AG20443 (cell line): ENCODE results near the gene BRAT1.

Experiments used
- DNase-seq: peaks from one replicate; pipeline ENCODE4 v3.0.0; 2012; ENCODE audit warnings: low spot score, mixed read lengths

Gene BRAT1

GRCh38 chr7:2559283-2559950, 4.1 kb upstream of the BRAT1 start:
- DNase-seq = peak; percentile 31

DNA sequence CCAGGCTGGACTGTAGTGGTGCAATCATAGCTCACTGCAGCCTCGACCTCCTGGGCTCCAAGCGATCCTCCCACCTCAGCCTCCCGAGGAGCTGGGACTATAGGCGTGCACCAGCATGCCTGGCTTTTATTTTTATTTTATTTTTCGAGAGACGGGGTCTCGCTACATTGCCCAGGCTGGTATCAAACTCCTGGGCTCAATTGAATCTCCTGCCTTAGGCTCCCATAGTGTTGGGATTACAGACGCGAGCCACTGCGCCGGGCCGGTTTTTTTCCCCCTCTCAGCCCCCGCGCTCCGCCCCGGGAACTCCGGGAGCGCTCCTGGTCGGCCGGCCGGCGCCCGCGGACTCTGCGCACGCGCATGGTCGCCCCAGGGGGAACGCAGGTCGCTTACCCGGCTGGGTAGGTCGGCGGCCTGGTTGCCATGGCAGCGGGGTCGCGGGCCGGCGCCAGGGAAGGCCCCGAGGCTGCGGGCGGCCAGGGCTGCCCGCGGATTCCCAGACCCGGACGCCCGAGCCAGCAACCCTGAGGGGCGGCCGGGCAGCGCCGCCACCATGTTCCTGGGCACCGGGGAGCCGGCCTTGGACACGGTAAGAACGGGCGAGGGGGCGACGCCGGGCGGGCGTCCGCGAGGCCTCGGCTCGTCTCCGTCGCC, 3.4 kb upstream of the BRAT1 start, which contains the start of gene IQCE:
Gene IQCE, plus strand, starts transcription at position 351 of the 654 bp plus-strand sequence. Its CDS starts 203 bp downstream, at position 554.
- DNase-seq = peak; percentile 98

DNA sequence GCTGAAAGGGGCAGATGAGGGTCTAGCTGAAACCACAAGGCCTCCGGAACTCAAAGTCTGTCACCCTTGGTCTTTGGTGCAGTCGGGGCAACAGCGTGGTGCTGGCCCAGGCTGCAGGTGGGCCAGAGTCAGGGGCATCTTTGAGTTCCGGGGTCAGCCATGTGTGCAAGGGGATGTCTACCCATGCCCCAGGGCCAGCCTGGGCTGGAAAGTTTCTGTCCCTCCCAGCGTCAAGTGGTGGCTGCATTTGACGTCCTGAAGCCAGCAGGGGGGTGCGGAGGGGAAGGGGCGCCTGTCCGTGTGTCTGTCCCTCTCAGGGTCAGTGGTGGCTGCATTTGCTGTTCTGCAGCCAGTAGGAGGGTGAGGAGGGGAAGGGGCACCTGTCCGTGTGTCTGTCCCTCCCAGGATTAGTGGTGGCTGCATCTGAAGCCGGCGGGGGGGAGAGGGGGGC, 638 bp downstream of the BRAT1 start:
- no peak for DNase-seq

DNA sequence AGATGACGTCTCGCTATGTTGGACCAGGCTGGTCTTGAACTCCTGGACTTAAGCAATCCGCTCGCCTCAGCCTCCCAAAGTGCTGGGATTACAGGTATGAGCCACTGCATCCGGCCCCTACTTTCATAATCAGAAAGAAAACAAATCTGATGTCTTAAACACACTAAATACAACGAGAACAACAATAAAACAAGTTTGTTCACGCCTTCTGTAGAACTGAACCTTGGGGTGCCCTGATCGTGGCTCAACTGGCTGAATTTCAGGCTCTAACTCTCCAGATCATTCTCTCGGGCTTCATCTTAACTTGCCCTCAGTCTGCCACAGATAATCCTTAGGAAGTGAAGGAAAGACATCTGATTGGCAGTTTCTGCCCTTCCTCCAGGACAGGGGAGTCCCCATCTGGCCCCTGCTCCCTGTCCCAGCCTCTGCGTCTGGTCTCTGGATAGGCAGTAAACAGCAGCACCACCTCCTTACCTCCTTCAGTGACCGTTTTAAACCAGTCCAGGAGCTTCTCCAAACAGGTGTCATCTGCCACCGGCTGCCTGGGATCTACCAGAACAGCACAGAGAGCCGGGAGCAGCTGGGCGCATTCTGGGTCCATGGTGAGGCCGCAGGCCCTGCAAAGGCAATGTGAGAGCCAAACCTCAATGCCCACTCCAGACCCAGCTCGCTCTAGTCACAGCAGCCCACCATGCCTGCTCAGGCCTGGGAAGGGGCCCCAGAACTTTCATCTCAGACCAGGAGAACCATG, 1.3 kb downstream of the BRAT1 start:
- DNase-seq = no peak

GRCh38 chr7:2553108-2553507, 2.2 kb downstream of the BRAT1 start:
- DNase-seq = no peak

GRCh38 chr7:2551418-2551817, 3.9 kb downstream of the BRAT1 start:
- DNase-seq = no peak

GRCh38 chr7:2546776-2547586, 8.3 kb downstream of the BRAT1 start:
- no peak for DNase-seq

DNA sequence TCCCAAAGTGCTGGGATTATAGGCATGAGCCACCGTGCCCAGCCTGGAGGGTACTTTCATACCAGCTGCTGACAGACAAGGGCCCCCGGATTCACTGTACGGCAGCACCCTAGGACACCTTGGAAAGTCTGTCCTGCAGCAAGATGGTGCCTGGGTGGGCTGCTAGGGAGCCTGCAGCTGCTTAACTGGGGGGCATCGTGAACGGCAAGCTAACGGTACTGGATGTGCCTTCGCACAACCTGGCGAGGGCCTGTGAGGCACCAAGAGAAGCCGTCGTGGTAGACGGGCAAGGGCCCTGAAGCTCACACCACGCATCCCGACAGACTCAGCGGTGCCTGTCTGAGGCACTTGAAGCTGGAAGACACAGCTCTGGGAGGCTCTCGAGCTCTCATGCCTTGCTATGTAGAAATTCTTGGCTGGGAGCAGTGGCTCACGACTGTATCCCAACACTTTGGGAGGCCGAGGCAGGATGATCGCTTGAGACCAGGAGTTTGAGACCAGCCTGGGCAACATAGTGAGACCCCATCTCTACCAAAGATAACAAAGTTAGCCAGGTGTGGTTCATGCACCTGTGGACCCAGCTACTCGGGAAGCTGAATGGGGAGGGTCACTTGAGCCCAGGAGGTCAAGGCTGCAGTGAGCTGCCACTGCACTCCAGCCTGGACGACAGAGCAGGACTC, 9.4 kb downstream of the BRAT1 start:
- no peak for DNase-seq

GRCh38 chr7:2544541-2545188, 10.7 kb downstream of the BRAT1 start:
- no peak for DNase-seq

GRCh38 chr7:2542916-2543871, 12.1 kb downstream of the BRAT1 start:
- DNase-seq = no peak

GRCh38 chr7:2542011-2542915, 13.1 kb downstream of the BRAT1 start:
- no peak for DNase-seq

DNA sequence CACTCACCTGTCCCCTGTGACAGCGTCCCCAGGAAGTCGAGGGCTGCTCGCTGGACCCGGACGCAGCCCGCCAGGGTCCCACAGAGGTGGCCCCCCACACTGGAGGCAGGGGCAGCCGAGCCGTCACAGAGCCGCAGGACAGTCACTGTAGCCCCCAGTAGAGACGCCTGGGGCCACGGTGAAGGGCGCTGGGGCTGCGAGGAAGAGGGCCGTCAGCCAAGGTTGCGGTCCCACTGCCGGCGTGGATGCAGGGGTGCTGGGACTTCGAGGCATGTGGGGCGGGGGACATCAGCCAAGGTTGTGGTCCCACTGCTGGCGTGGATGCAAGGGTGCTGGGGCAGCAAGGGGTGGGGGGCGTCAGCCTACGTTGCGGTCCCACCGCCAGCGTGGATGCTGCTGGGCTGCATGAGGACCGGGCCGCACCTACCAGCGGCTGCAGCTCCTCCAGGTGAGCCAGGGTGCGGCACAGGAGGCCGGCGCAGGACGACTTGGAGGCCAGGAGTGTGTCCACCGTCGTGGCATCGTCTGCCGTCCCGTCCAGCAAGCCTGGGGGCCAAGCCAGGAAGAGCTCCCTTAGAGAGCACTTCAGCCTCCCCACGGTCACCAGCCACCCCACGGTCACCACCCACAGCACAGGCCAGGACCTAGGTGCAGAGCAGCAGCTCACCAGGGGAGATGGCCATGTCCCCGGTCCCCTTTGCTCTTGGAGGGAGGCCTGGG, 13.9 kb downstream of the BRAT1 start:
- no peak for DNase-seq

- DNase-seq = no peak
Measured at GRCh38 chr7:2540641-2541051, 14.7 kb downstream of the BRAT1 start.

DNA sequence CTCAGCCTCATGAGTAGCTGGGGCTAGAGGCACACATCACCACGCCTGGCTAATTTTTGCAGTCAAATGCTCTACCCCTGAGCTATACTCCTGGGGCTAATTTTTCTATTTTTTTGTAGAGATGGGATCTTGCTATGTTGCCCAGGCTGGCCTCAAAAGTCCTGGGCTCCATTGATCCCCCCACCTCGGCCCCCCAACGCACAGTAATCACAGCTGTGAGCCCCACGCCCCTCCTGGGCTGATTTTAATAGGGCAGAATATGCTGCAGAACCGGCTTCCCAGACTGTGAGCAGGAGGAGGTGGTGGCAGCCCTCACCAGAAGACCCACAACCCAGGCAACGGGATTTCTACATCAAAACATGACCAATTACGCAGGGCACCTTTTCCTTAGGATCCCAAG, 15.2 kb downstream of the BRAT1 start:
- DNase-seq = no peak

DNA sequence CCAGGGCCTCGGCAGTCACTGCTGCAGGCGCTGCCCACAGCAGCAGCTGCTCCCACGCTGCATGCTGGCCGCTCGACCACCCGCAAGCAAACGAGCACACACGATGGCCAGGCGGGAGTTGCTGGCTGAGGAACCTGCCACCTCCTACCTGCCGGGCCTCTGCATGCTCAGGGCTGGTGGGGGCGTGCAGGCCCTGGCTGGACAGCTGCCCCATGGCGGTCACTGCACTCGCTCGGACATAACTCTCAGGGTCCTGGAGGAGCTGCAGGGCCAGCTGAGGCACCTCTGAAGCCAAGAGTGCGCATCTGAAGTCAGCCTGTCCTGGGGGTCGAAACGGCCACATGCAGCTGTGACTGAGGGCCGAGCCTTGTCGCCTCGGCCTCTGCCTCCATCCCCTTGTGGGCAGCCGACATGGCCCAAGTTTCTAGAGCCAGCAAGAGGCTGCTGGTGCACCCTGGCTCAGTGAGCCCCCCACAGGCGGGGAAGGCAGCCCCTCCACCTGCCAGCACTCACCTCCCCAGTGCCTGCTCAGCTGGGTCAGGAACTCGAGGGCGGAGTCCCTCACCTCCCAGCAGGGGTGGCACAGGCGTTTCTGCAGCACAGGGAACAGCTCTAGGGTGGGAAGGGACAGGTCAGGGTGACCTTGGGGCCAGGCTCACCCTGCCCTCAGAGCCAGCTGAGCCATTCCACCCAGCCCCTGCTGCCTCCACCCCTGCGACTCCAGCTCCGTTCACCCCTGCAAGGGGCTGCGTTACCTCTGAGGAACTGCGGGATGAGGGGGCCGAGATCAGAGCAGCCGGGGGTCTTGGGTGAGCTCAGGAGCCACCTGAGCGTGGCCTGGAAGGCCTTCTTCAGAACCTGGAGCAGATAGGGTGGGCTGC, 16.1 kb downstream of the BRAT1 start:
- DNase-seq = no peak

DNA sequence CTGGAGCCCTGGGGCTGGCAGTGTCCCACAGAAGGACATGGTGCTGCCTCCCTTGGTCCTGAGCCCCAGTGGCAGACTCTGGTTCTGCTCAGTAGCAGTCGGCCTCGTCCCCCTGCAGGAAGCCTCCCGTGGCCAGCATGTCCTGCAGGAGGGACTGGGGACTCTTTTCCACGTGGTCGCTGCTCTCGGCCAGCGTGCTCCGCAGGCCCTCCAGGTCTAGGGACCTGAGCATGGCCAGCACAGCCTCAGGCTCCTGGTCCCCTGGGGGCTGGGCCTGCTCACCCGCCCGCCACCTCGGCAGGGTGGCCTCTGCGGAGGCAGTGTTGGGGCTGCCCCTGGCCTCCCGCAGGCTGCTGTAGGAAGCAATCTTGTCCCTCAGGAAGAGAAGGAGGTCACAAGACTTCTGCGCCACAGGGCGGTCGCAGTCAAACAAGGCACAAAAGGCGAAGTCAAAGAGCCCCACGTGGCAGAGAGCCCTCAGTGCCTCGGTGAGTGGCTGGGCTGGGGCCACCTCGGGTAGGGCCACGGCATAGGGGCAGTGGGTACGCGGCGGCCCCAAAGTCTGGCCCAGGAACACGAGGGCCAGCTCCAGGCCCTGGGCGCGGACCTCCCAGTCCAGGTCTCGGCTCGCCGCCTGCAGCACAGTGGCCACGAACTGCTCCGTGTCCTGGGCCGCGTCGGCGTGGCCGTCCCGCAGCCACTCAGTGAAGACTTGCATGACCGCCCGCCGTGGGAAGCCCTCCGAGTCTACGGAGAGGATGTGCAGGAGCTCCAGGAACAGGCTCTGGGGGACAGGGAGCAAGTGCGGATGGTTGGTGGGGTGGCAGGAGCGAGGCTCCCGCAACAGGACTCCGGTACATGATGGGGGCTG, 17.1 kb downstream of the BRAT1 start:
- no peak for DNase-seq
